HepG2 (cell line): ENCODE results near the gene SMURF2. TPM values are rescaled to one million over a fixed set of nuclear protein-coding genes. Genes with fewer than 3 reads are reported as not detected.

Experiments used
- ATAC-seq: fragments of 200-7000 bp; cut with Tn5 transposase; 3 replicates; pipeline ENCODE4 v1.9.1; 2020; ENCODE audit warnings: mild to moderate bottlenecking, moderate library complexity
- BruUV-seq: library from RNA; stranded (reverse); fragments of 400-500 nt; replicated peaks from 2 replicates; lab custom pipeline; 2021; lab: Mats Ljungman, UMichigan
- CTCF ChIA-PET: fragments of 300-600 bp; formaldehyde crosslinking; extraction: SDS; loops from one replicate; lab custom pipeline; 2021; ENCODE audit warnings: low total read pairs, inconsistent platforms, low intra/inter-chr PET ratio; lab: Yijun Ruan, JAX
- POLR2A ChIA-PET: fragments of 350-600 bp; sonication (Branson Sonifier 250); formaldehyde crosslinking; loops from one replicate; lab custom pipeline; 2020; ENCODE audit warnings: antibody characterized with exemption, inconsistent platforms; lab: Yijun Ruan, JAX
- DNase-seq: peaks from one replicate; pipeline ENCODE4 v3.0.0-alpha.2; 2015; ENCODE audit warnings: low spot score
- FAIRE-seq: peaks from 3 replicates; lab custom pipeline; 2011; peaks lifted over from hg19 to GRCh38; lab: Jason Lieb, UNC
- H2AFZ ChIP-seq: one replicate; pipeline ENCODE4 v1.6.1; 2011; ENCODE audit warnings: low read length, inconsistent platforms
- H3K27ac ChIP-seq: fragments of 300-600 bp; 3 replicates; pipeline ENCODE4 v1.8.0; 2011; ENCODE audit warnings: mixed run types, mild to moderate bottlenecking, mixed read lengths, low read length, inconsistent platforms; ENCODE audit not compliant: insufficient read depth; ENCODE audit errors: extremely low read length
- H3K27me3 ChIP-seq, 2 experiments: fragments of 200-600 bp in 1 of 2; 2 replicates in 1 of 2; 3 replicates in 1 of 2; pipeline versions ENCODE4 v1.6.0 to v1.8.0; 2011; ENCODE audit warnings: low read length in 2 of 2, mild to moderate bottlenecking in 2 of 2, moderate library complexity in 2 of 2, inconsistent platforms in 1 of 2; ENCODE audit not compliant: insufficient read depth in 2 of 2, control insufficient read depth in 1 of 2
- H3K36me3 ChIP-seq, 2 experiments: fragments of 200-600 bp in 1 of 2; replicated peaks in 1 of 2; 2 replicates in 1 of 2; 3 replicates in 1 of 2; pipeline versions ENCODE4 v1.5.1 to v1.8.0; 2011; ENCODE audit warnings: low read length in 2 of 2, inconsistent platforms in 1 of 2; ENCODE audit not compliant: insufficient read depth in 2 of 2, control insufficient read depth in 1 of 2
- H3K4me1 ChIP-seq: 2 replicates; pipeline ENCODE4 v1.5.1; 2012; ENCODE audit warnings: low read length, inconsistent platforms; ENCODE audit not compliant: insufficient read depth
- H3K4me2 ChIP-seq: 2 replicates; pipeline ENCODE4 v1.6.0; 2011; ENCODE audit warnings: low read depth, low read length, inconsistent platforms
- H3K4me3 ChIP-seq, 3 experiments: fragments of 200-600 bp in 1 of 3; sonication (generic), shearing (Covaris generic) in 1 of 3; replicated peaks in 1 of 3; 2 replicates each; pipeline ENCODE4 v1.5.1; 2011 to 2016; ENCODE audit warnings: low read length in 3 of 3, inconsistent platforms in 2 of 3, low read depth in 2 of 3, mild to moderate bottlenecking in 2 of 3, control low read depth in 1 of 3, mixed read lengths in 1 of 3; ENCODE audit not compliant: insufficient read depth in 1 of 3
- H3K79me2 ChIP-seq: one replicate; pipeline ENCODE4 v1.6.1; 2011; ENCODE audit warnings: low read length, inconsistent platforms; ENCODE audit not compliant: insufficient read depth
- H3K9ac ChIP-seq: 2 replicates; pipeline ENCODE4 v1.6.0; 2011; ENCODE audit warnings: mild to moderate bottlenecking, low read depth, low read length, inconsistent platforms; ENCODE audit not compliant: insufficient read depth
- H3K9me3 ChIP-seq: 2 replicates; pipeline ENCODE4 v1.5.1; 2012; ENCODE audit warnings: mild to moderate bottlenecking, low read length
- H4K20me1 ChIP-seq: 2 replicates; pipeline ENCODE4 v1.6.0; 2011; ENCODE audit warnings: inconsistent platforms, mild to moderate bottlenecking, low read length, moderate library complexity; ENCODE audit not compliant: insufficient read depth
- ARNT2 ChIP-seq: sonication (generic); formaldehyde crosslinking; IDR thresholded peaks from 2 replicates; pipeline ENCODE4 v1.8.0; 2022; ENCODE audit warnings: mild to moderate bottlenecking, low read depth, missing genetic modification reagents, moderate library complexity
- MTF1 ChIP-seq: sonication (generic); formaldehyde crosslinking; IDR thresholded peaks from 2 replicates; pipeline ENCODE4 v1.5.0; 2020; ENCODE audit warnings: missing genetic modification reagents
- RORA ChIP-seq: sonication (generic); formaldehyde crosslinking; IDR thresholded peaks from 2 replicates; pipeline ENCODE4 v1.5.0; 2020; ENCODE audit warnings: mild to moderate bottlenecking, missing genetic modification reagents, moderate library complexity
- XRCC5 ChIP-seq: fragments of 200-400 bp; formaldehyde crosslinking; optimal IDR thresholded peaks from 2 replicates; pipeline ENCODE3; 2017; ENCODE audit warnings: mild to moderate bottlenecking, low read length
- ZFP41 ChIP-seq: sonication (generic); formaldehyde crosslinking; IDR thresholded peaks from 2 replicates; pipeline ENCODE4 v1.4.0; 2020; ENCODE audit warnings: mild to moderate bottlenecking, missing genetic modification reagents, borderline replicate concordance
- ZNF33B ChIP-seq: sonication (generic); formaldehyde crosslinking; IDR thresholded peaks from 2 replicates; pipeline ENCODE4 v1.5.1; 2020; ENCODE audit warnings: mild to moderate bottlenecking, missing genetic modification reagents
- ZNF382 ChIP-seq: sonication (generic); formaldehyde crosslinking; IDR thresholded peaks from 2 replicates; pipeline ENCODE4 v1.5.0; 2020; ENCODE audit warnings: missing genetic modification reagents, mild to moderate bottlenecking, borderline replicate concordance
- ZNF547 ChIP-seq: sonication (generic); formaldehyde crosslinking; IDR thresholded peaks from 2 replicates; pipeline ENCODE4 v1.5.1; 2020; ENCODE audit warnings: mild to moderate bottlenecking, missing genetic modification reagents
- ZNF674 ChIP-seq: sonication (generic); formaldehyde crosslinking; IDR thresholded peaks from 2 replicates; pipeline ENCODE4 v1.5.0; 2020; ENCODE audit warnings: low read depth, mild to moderate bottlenecking, missing genetic modification reagents
- in situ Hi-C: cut with HindIII; loops from 2 replicates; pipeline ENCODE4 v1.10.0; 2017; ENCODE audit warnings: low pct_unique_long_range_greater_than_20kb; ENCODE audit not compliant: extremely low pct_ligation_motif_present
- intact Hi-C: fragments of 100-400 bp; cut with micrococcal nuclease; formaldehyde crosslinking; loops from one replicate; pipeline ENCODE4 v1.10.0; 2022; ENCODE audit not compliant: unreplicated experiment
- polyA plus RNA-seq, 8 experiments: library from polyadenylated mRNA; depleted of rRNA in 3 of 8; stranded (reverse) in 7 of 8; unstranded in 1 of 8; fragments of >200 nt; fragmentation: Illumina TruSeq in 4 of 8; extraction: Trizol in 4 of 8; gene quantifications; 2 replicates each; pipeline versions ENCODE4 v1.2.1 to v1.2.3, GENCODE V29; 2011 to 2016; ENCODE audit warnings: low read depth in 4 of 8, missing spikeins in 1 of 8, mixed read lengths in 1 of 8; ENCODE audit not compliant: insufficient read depth in 1 of 8
- total RNA-seq, 5 experiments: library from RNA; depleted of rRNA; stranded (reverse); fragments of >200 nt; fragmentation: Illumina TruSeq; extraction: Trizol; gene quantifications; 2 replicates each; pipeline ENCODE4 v1.2.3, GENCODE V29; 2016; ENCODE audit warnings: low read depth in 1 of 5
- TF ChIP-seq, protein P1 (sequence below): sonication (generic); formaldehyde crosslinking; IDR thresholded peaks from 2 replicates; pipeline ENCODE4 v1.8.0; 2022; ENCODE audit warnings: mild to moderate bottlenecking, missing genetic modification reagents, moderate library complexity
- TF ChIP-seq, protein P2 (sequence below): sonication (generic); formaldehyde crosslinking; IDR thresholded peaks from 2 replicates; pipeline ENCODE4 v1.8.1; 2022; ENCODE audit warnings: mild to moderate bottlenecking, missing genetic modification reagents

Gene SMURF2
- total and polyA plus RNA-seq, 2 of the 13 experiments (the other 11 are each of a cell fraction or from before 2014, with no cell fraction given): 14.9 to 24.3 TPM

DNA sequence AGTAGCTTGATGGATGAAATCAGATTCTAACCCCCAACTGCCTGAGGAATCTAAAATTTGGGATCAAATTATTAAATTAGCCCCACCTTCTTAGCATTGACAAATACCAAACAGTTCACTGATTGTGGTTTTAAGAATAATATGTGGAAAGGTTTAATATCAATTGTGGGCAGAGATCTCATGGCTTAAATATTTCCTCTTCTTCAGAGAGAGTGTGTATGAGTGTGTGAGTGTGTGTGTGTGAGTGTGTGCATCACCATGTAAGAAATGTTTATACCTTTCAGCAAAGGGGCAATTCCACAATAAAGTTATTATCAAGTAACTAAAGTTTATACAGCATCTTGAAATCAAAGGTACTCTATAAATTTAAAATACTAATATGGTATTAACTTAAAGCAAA lies 3.2 kb downstream of the SMURF2 start:
- no peak overlapping the region for H3K9ac ChIP-seq
- no TSS peak for BruUV-seq
- DNase-seq (no peak), FAIRE-seq (no peak), ATAC-seq (no peak)
- TF ChIP-seq RORA (CRISPR knock-in tag) (no peak), ZNF547 (no peak), ZFP41 (CRISPR knock-in tag) (no peak), XRCC5 (no peak), ZNF33B (CRISPR knock-in tag) (no peak), ZNF674 (CRISPR knock-in tag) (no peak), MTF1 (CRISPR knock-in tag) (no peak), ZNF382 (CRISPR knock-in tag) (no peak), ARNT2 (CRISPR knock-in tag) (no peak)
- TF ChIP-seq, protein P1, sequence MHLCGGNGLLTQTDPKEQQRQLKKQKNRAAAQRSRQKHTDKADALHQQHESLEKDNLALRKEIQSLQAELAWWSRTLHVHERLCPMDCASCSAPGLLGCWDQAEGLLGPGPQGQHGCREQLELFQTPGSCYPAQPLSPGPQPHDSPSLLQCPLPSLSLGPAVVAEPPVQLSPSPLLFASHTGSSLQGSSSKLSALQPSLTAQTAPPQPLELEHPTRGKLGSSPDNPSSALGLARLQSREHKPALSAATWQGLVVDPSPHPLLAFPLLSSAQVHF (CRISPR knock-in tag): no peak
- TF ChIP-seq, protein P2, sequence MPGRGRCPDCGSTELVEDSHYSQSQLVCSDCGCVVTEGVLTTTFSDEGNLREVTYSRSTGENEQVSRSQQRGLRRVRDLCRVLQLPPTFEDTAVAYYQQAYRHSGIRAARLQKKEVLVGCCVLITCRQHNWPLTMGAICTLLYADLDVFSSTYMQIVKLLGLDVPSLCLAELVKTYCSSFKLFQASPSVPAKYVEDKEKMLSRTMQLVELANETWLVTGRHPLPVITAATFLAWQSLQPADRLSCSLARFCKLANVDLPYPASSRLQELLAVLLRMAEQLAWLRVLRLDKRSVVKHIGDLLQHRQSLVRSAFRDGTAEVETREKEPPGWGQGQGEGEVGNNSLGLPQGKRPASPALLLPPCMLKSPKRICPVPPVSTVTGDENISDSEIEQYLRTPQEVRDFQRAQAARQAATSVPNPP (CRISPR knock-in tag): no peak
- POLR2A ChIA-PET: no interaction called here
- H3K4me2 ChIP-seq: no peak overlapping the region
- H3K9me3 ChIP-seq: no peaks in the 10 kb centered on the region
- no peaks in the 10 kb centered on the region for H3K27me3 ChIP-seq
- H2AFZ ChIP-seq: no peak overlapping the region
- peaks cover 9% of the 10 kb centered on the region; the same call in 1 of the 2 replicates for H4K20me1 ChIP-seq
- H3K27ac ChIP-seq: no peak overlapping the region
- intact Hi-C loops (no loop called here), in situ Hi-C loops (no loop called here)
- H3K79me2 ChIP-seq: peaks cover 69% of the 10 kb centered on the region
- no peaks in the 10 kb centered on the region for H3K36me3 ChIP-seq
- H3K4me3 ChIP-seq: no peak overlapping the region
- peaks cover 38% of the 10 kb centered on the region for H3K4me1 ChIP-seq
- CTCF ChIA-PET: no interaction called here
